NCI-H748 (cell line): Measurements from ENCODE around the gene MME.

Source experiments
- DNase-seq: peaks from one replicate; lab custom pipeline; 2025; ENCODE audit not compliant: unreplicated experiment; lab: John Stamatoyannopoulos, UW

The MME gene

GRCh38 chr3:155231792-155232191 lies 151.7 kb downstream of the MME start:
- no peak for DNase-seq

GRCh38 chr3:155232605-155233004 lies 152.5 kb downstream of the MME start:
- DNase-seq, result no peak

- no peak for DNase-seq
These were observed 153.1 kb downstream of the MME start for GRCh38 chr3:155233213-155233612.
